ENCODE results near the gene SOCS6. TPM values are rescaled to one million over a fixed set of nuclear protein-coding genes. Genes with fewer than 3 reads are reported as not detected.

The SOCS6 gene
- polyA plus RNA-seq, 2 of the 4 experiments (the other 2 are of a cell fraction), result 31.2 to 88.2 TPM

DNA sequence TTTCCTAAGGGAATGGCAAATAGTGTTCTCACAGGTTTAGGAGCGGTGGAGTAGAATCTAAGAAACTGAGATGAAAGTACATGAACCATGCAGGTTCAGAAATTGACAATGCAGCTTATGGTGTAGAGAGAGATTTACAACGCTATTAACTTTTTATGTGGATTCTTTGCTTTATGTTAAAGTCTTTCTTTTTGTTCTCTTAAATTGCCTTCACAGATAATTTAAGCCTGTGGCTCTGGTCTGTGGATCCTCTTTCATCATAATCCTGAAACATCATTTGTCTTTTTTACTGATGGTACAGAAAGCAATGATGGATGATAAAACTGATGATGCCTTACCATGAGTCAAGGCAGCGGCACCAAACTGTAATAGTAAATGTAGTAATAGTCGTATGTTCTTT is 30.3 kb downstream of the SOCS6 start:
- H3K4me1 ChIP-seq, result peaks cover 77% of the 10 kb centered on the region
- WGBS (ENCODE audit: missing lambda C conversion rate), result 84% methylated on average over 4 of the region's 4 CpGs
- ATAC-seq, result no peak
- H3K4me3 ChIP-seq, result no peak overlapping the region
- DNase-seq (ENCODE audit: low read depth in 1 of 2, low spot score in 1 of 2), result no peak
- TF ChIP-seq ESRRA (IDR thresholded peaks at IDR 0.05; ENCODE audit: borderline replicate concordance, low read length) (no peak), ZSCAN20 (CRISPR knock-in tag; IDR thresholded peaks at IDR 0.05) (no peak), KDM1A (IDR thresholded peaks at IDR 0.05; ENCODE audit: low read depth) (no peak), POLR2A (IDR thresholded peaks at IDR 0.05; ENCODE audit: low read length) (no peak), JUN (IDR thresholded peaks at IDR 0.05) (no peak), EHF (CRISPR knock-in tag; IDR thresholded peaks at IDR 0.05) (no peak), FOSB (CRISPR knock-in tag; IDR thresholded peaks at IDR 0.05) (no peak), RFX5 (IDR thresholded peaks at IDR 0.05) (no peak), FOSL2 (IDR thresholded peaks at IDR 0.05) (no peak), FOSL2 (CRISPR knock-in tag; IDR thresholded peaks at IDR 0.05) (no peak), MAZ (IDR thresholded peaks at IDR 0.05; ENCODE audit: borderline replicate concordance, low read depth, low read length) (no peak), KDM5A (IDR thresholded peaks at IDR 0.05) (no peak), ZC3H11A (IDR thresholded peaks at IDR 0.05) (no peak), MAX (IDR thresholded peaks at IDR 0.05) (no peak), MAFK (IDR thresholded peaks at IDR 0.05; ENCODE audit: partially characterized antibody) (no peak), MYC (IDR thresholded peaks at IDR 0.05; ENCODE audit: borderline replicate concordance, low read length) (no peak), RCOR1 (IDR thresholded peaks at IDR 0.05; ENCODE audit: low read depth, low read length) (no peak)
- ChIA-PET CTCF (interaction anchor here (1.0 kb wide), 1 partner anchor 115 kb away, joined by 4 read pairs; no protein-coding TSS in a partner anchor), POLR2A (interaction anchor here (0.6 to 1.1 kb wide), 2 partner anchors 16 to 39 kb away, joined by 3 read pairs; no protein-coding TSS in a partner anchor)
- H3K4me2 ChIP-seq, result no peak overlapping the region
- FAIRE-seq, result no peak
- H3K27ac ChIP-seq, result no peak overlapping the region
- no peaks in the 10 kb centered on the region for H3K9me3 ChIP-seq

DNA sequence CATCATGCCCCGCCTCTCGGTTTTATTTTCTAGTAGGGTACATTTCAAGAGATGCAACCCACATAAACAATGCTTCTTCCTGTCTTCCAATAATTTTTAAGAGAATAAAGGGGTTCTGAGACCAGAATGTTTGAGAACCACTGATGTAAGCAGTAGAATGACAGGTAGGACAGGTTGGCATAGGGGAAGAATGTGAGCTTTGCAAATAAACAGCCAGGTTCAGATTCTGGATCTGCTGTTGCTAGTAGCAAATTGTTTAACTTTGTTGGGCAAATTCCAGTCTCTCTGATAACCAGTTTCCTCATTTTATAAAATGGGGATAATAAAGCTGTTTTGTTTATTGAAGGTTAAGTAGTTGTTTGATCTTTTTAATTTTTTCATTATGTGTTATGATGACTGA is 32.8 kb downstream of the SOCS6 start:
- CTCF ChIA-PET, result interaction anchor here (0.7 to 0.8 kb wide), 3 partner anchors 10 to 150 kb away, joined by 3 to 5 read pairs (median 3); no protein-coding TSS in a partner anchor
- ATAC-seq (no peak), FAIRE-seq (no peak), DNase-seq (ENCODE audit: low read depth in 1 of 2, low spot score in 1 of 2) (no peak)
- H3K4me3 ChIP-seq, result no peak overlapping the region
- 91% methylated on average over 2 of the region's 2 CpGs for WGBS (ENCODE audit: missing lambda C conversion rate)
- peaks cover 56% of the 10 kb centered on the region for H3K4me1 ChIP-seq
- POLR2A ChIA-PET, result no interaction called here
- no peaks in the 10 kb centered on the region for H3K9me3 ChIP-seq
- peak overlapping the region; percentile 66 for H3K4me2 ChIP-seq
- H3K27ac ChIP-seq, result peak overlapping the region; percentile 33 to 65; a peak in 5 of 6 replicates
- TF ChIP-seq KDM5A (IDR thresholded peaks at IDR 0.05), result no peak
- TF ChIP-seq HOXB13 (CRISPR knock-in tag; IDR thresholded peaks at IDR 0.05; ENCODE audit: low read depth), result no peak
- TF ChIP-seq, protein P1, sequence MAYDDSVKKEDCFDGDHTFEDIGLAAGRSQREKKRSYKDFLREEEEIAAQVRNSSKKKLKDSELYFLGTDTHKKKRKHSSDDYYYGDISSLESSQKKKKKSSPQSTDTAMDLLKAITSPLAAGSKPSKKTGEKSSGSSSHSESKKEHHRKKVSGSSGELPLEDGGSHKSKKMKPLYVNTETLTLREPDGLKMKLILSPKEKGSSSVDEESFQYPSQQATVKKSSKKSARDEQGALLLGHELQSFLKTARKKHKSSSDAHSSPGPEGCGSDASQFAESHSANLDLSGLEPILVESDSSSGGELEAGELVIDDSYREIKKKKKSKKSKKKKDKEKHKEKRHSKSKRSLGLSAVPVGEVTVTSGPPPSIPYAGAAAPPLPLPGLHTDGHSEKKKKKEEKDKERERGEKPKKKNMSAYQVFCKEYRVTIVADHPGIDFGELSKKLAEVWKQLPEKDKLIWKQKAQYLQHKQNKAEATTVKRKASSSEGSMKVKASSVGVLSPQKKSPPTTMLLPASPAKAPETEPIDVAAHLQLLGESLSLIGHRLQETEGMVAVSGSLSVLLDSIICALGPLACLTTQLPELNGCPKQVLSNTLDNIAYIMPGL (CRISPR knock-in tag; IDR thresholded peaks at IDR 0.05; ENCODE audit: borderline replicate concordance), result no peak
- TF ChIP-seq BHLHE40 (IDR thresholded peaks at IDR 0.05; ENCODE audit: low read depth, low read length), result no peak
- TF ChIP-seq NPAS2 (CRISPR knock-in tag; IDR thresholded peaks at IDR 0.05; ENCODE audit: borderline replicate concordance), result no peak
- TF ChIP-seq, protein P2, sequence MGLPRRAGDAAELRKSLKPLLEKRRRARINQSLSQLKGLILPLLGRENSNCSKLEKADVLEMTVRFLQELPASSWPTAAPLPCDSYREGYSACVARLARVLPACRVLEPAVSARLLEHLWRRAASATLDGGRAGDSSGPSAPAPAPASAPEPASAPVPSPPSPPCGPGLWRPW (IDR thresholded peaks at IDR 0.05), result no peak
- TF ChIP-seq ELK1 (IDR thresholded peaks at IDR 0.05; ENCODE audit: low read depth, low read length), result no peak
- no peak for TF ChIP-seq ZNF302 (CRISPR knock-in tag; IDR thresholded peaks at IDR 0.05)
- TF ChIP-seq ATOH8 (CRISPR knock-in tag; IDR thresholded peaks at IDR 0.05; ENCODE audit: low read depth), result no peak
- TF ChIP-seq FOSL2 (IDR thresholded peaks at IDR 0.05), result no peak
- no peak for TF ChIP-seq FOSL2 (CRISPR knock-in tag; IDR thresholded peaks at IDR 0.05)
- no peak for TF ChIP-seq RAD21 (conservative IDR thresholded peaks at IDR 0.05 in 1 of 2, IDR thresholded peaks at IDR 0.05 in 1 of 2)
- TF ChIP-seq ESRRA (IDR thresholded peaks at IDR 0.05; ENCODE audit: borderline replicate concordance, low read length), result no peak
- no peak for TF ChIP-seq USF2 (IDR thresholded peaks at IDR 0.05)
- TF ChIP-seq EHF (CRISPR knock-in tag; IDR thresholded peaks at IDR 0.05), result no peak
- TF ChIP-seq, protein P3, sequence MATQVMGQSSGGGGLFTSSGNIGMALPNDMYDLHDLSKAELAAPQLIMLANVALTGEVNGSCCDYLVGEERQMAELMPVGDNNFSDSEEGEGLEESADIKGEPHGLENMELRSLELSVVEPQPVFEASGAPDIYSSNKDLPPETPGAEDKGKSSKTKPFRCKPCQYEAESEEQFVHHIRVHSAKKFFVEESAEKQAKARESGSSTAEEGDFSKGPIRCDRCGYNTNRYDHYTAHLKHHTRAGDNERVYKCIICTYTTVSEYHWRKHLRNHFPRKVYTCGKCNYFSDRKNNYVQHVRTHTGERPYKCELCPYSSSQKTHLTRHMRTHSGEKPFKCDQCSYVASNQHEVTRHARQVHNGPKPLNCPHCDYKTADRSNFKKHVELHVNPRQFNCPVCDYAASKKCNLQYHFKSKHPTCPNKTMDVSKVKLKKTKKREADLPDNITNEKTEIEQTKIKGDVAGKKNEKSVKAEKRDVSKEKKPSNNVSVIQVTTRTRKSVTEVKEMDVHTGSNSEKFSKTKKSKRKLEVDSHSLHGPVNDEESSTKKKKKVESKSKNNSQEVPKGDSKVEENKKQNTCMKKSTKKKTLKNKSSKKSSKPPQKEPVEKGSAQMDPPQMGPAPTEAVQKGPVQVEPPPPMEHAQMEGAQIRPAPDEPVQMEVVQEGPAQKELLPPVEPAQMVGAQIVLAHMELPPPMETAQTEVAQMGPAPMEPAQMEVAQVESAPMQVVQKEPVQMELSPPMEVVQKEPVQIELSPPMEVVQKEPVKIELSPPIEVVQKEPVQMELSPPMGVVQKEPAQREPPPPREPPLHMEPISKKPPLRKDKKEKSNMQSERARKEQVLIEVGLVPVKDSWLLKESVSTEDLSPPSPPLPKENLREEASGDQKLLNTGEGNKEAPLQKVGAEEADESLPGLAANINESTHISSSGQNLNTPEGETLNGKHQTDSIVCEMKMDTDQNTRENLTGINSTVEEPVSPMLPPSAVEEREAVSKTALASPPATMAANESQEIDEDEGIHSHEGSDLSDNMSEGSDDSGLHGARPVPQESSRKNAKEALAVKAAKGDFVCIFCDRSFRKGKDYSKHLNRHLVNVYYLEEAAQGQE (IDR thresholded peaks at IDR 0.05), result no peak
- no peak for TF ChIP-seq MAX (IDR thresholded peaks at IDR 0.05)
- TF ChIP-seq TP53 (CRISPR knock-in tag; IDR thresholded peaks at IDR 0.05), result no peak

All from A549 (cell line).